Neural crest cell (in vitro differentiated cells): ENCODE measurements around the gene ANO1. TPM values are rescaled to one million over a fixed set of nuclear protein-coding genes. Genes with fewer than 3 reads are reported as not detected.

Source experiments
- DNase-seq: peaks from one replicate; pipeline ENCODE4 v3.0.0; 2021; ENCODE audit warnings: low read depth, mixed read lengths, low spot score
- H3K27ac Mint-ChIP-seq: one replicate; pipeline ENCODE4 v1.8.0; 2021; ENCODE audit warnings: mild to moderate bottlenecking, mixed read lengths; ENCODE audit not compliant: unreplicated experiment
- H3K27me3 Mint-ChIP-seq: 2 replicates; pipeline ENCODE4 v1.8.0; 2021; ENCODE audit warnings: low read depth, mild to moderate bottlenecking, mixed read lengths
- H3K36me3 Mint-ChIP-seq: 2 replicates; pipeline ENCODE4 v1.8.0; 2021; ENCODE audit warnings: low read depth, mild to moderate bottlenecking, mixed read lengths
- H3K4me1 Mint-ChIP-seq: 2 replicates; pipeline ENCODE4 v1.8.0; 2021; ENCODE audit warnings: mixed read lengths
- H3K4me3 Mint-ChIP-seq: one replicate; pipeline ENCODE4 v1.8.0; 2021; ENCODE audit warnings: mild to moderate bottlenecking, mixed read lengths
- H3K9me3 Mint-ChIP-seq: 2 replicates; pipeline ENCODE4 v1.8.0; 2021; ENCODE audit warnings: mixed read lengths
- total RNA-seq: library from RNA; stranded (reverse); gene quantifications from 2 replicates; pipeline ENCODE4 v1.2.1, GENCODE V29; 2021
- TF ChIP-seq, protein P1 (sequence below): fragments of 200-600 bp; sonication (generic); conservative IDR thresholded peaks from 2 replicates; pipeline ENCODE4 v1.5.0; 2021; ENCODE audit warnings: antibody characterized with exemption, mild to moderate bottlenecking

ANO1 gene
- total RNA-seq, 1 donor from 2014 or later, result not detected

DNA sequence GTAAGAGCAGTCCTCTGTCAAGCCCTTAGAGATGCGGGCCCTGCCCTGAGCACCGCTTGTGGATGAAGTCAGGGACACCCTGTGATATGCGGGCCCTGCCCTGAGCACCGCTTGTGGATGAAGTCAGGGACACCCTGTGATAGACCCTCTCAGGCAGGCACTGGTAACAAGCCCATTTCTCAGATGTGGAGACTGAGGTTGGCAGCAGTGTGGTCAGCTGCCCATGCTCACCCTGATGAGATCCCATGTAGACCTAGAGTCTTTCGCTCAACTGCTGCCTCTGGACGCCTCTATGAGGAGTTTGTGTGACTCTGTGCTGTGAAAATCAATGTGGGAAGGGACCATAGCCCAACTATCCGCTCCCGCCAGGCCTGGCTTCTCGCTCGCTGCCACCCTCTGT, 66.1 kb downstream of the ANO1 start:
- H3K36me3 Mint-ChIP-seq, result no peaks in the 10 kb centered on the region
- no peaks in the 10 kb centered on the region for H3K9me3 Mint-ChIP-seq
- TF ChIP-seq, protein P1, sequence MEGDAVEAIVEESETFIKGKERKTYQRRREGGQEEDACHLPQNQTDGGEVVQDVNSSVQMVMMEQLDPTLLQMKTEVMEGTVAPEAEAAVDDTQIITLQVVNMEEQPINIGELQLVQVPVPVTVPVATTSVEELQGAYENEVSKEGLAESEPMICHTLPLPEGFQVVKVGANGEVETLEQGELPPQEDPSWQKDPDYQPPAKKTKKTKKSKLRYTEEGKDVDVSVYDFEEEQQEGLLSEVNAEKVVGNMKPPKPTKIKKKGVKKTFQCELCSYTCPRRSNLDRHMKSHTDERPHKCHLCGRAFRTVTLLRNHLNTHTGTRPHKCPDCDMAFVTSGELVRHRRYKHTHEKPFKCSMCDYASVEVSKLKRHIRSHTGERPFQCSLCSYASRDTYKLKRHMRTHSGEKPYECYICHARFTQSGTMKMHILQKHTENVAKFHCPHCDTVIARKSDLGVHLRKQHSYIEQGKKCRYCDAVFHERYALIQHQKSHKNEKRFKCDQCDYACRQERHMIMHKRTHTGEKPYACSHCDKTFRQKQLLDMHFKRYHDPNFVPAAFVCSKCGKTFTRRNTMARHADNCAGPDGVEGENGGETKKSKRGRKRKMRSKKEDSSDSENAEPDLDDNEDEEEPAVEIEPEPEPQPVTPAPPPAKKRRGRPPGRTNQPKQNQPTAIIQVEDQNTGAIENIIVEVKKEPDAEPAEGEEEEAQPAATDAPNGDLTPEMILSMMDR, result no peak
- no peak overlapping the region for H3K27ac Mint-ChIP-seq
- H3K27me3 Mint-ChIP-seq, result peaks cover 89% of the 10 kb centered on the region
- H3K4me3 Mint-ChIP-seq, result no peak overlapping the region
- H3K4me1 Mint-ChIP-seq, result peaks cover 21% of the 10 kb centered on the region
- no peak for DNase-seq

- H3K9me3 Mint-ChIP-seq, result no peaks in the 10 kb centered on the region
- peaks cover 21% of the 10 kb centered on the region for H3K4me1 Mint-ChIP-seq
- no peak overlapping the region for H3K4me3 Mint-ChIP-seq
Measured at GRCh38 chr11:70145071-70145470, 67.0 kb downstream of the ANO1 start.

GRCh38 chr11:70145841-70146240, 67.7 kb downstream of the ANO1 start:
- peaks cover 18% of the 10 kb centered on the region for H3K4me1 Mint-ChIP-seq
- peaks cover 77% of the 10 kb centered on the region for H3K27me3 Mint-ChIP-seq
- H3K9me3 Mint-ChIP-seq, result no peaks in the 10 kb centered on the region
- DNase-seq, result no peak
- H3K27ac Mint-ChIP-seq, result no peak overlapping the region
- H3K36me3 Mint-ChIP-seq, result no peaks in the 10 kb centered on the region
- TF ChIP-seq, protein P1, result no peak
- no peak overlapping the region for H3K4me3 Mint-ChIP-seq

More at GRCh38 chr11:70145071-70145470, 67.0 kb downstream of the ANO1 start:
- Mint-ChIP-seq H3K27me3 (peaks cover 83% of the 10 kb centered on the region), H3K27ac (no peak overlapping the region), H3K36me3 (no peaks in the 10 kb centered on the region)
- TF ChIP-seq, protein P1, result no peak
- no peak for DNase-seq

GRCh38 chr11:70146299-70146698, 68.2 kb downstream of the ANO1 start:
- TF ChIP-seq, protein P1, result no peak
- Mint-ChIP-seq H3K27ac (no peak overlapping the region), H3K9me3 (no peaks in the 10 kb centered on the region), H3K36me3 (no peaks in the 10 kb centered on the region), H3K4me1 (peaks cover 17% of the 10 kb centered on the region), H3K27me3 (peaks cover 75% of the 10 kb centered on the region), H3K4me3 (no peak overlapping the region)
- no peak for DNase-seq

DNA sequence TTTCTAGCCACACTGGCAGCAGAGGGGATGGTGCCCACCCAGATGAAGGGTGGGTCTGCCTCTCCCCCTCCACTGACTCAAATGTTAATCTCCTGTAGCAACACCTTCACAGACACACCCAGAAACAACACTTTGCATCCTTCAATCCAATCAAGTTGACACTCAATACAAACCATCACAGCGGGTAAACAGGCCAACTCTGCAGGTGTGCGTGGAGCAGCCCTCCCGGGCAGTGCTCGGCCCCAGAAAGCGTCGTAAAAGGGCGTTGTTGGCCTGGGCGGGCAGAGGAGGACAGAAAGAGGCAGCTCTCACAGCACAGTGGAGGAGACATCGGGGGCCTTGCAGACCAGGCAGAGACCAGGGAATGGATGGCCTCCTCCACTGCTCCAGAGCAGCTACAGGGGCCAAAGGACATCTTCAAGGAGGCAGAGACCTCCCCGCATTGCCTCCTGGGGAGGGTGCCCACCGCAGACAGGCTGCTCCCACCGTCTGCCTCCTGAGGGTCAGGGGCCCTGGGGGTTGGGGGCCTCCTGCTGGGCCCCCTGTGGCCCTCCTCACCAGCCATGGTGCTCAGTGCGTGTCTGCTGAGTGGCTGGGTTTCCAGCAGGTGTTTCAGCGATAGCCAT, 68.9 kb downstream of the ANO1 start:
- TF ChIP-seq, protein P1, result no peak
- peaks cover 10% of the 10 kb centered on the region for H3K4me1 Mint-ChIP-seq
- H3K27ac Mint-ChIP-seq, result no peak overlapping the region
- H3K36me3 Mint-ChIP-seq, result no peaks in the 10 kb centered on the region
- DNase-seq, result no peak
- H3K9me3 Mint-ChIP-seq, result no peaks in the 10 kb centered on the region
- no peak overlapping the region for H3K4me3 Mint-ChIP-seq
- H3K27me3 Mint-ChIP-seq, result peaks cover 70% of the 10 kb centered on the region
